ENCODE results near the gene MCU. TPM values are rescaled to one million over a fixed set of nuclear protein-coding genes. Genes with fewer than 3 reads are reported as not detected.

The MCU gene
- total and polyA plus RNA-seq, 2 of the 4 experiments (the other 2 are of a cell fraction): 36.2 to 36.7 TPM

DNA sequence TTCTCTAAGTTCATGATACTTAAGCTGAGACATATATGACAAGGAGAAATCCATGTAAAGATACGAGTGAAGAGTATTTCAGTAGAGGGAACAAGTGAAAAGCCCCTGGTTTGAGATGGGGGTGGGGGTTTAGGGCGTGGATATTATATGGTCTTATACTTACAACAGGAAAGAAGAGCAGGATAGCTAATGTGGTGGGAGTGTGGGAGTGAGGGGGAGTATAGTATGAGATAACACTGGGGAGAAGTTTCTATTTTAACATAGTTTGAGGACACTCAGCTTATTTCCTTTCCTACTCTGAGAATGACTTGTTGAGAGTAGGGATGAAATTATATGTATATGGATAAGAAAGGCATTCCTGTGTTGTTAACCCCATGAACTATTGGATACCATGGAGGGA lies 36.5 kb downstream of the MCU start:
- intact Hi-C loops (cut with micrococcal nuclease) (no loop called here), dilution Hi-C loops (cut with HindIII; ENCODE audit: low sequenced_read_pairs, unreplicated experiment) (no loop called here), in situ Hi-C loops (cut with MboI; ENCODE audit: low sequenced_read_pairs) (no loop called here)
- H2BK15ac ChIP-seq (ENCODE audit: low read depth, low read length): no peak overlapping the region
- no peak overlapping the region for H3K27ac ChIP-seq (ENCODE audit: insufficient read depth, low read length)
- H2AK9ac ChIP-seq (replicated peaks; ENCODE audit: low read depth, low read length, poor library complexity): no peak overlapping the region
- peak overlapping the region; percentile 39 for H2BK5ac ChIP-seq (ENCODE audit: low read depth, low read length, poor library complexity, severe bottlenecking)
- no peak overlapping the region for H3K14ac ChIP-seq (replicated peaks; ENCODE audit: low read depth, low read length)
- 0 out of 2 replicates have a peak overlapping the region, but pooled peaks have one; percentile 40 for H4K5ac ChIP-seq (ENCODE audit: low read depth, low read length)
- H4K91ac ChIP-seq (ENCODE audit: insufficient read depth, low read depth, low read length): no peak overlapping the region
- H3K18ac ChIP-seq (ENCODE audit: low read depth, low read length): no peak overlapping the region; the same call in 1 of the 2 replicates
- no peak overlapping the region for H2AFZ ChIP-seq (replicated peaks; ENCODE audit: low read length, poor library complexity)
- no peak overlapping the region for H4K8ac ChIP-seq (ENCODE audit: low read depth in 2 of 2, low read length in 2 of 2)
- DNase-seq (no peak), ATAC-seq (ENCODE audit: low read depth) (no peak; the same call in 1 of the 2 replicates)
- H2BK20ac ChIP-seq (ENCODE audit: low read depth, low read length): no peak overlapping the region
- H2BK120ac ChIP-seq (ENCODE audit: low read depth, low read length): no peak overlapping the region
- no peak overlapping the region for H2AK5ac ChIP-seq (ENCODE audit: low read depth, low read length)
- no peaks in the 10 kb centered on the region for H3K36me3 ChIP-seq (ENCODE audit: control insufficient read depth, insufficient read depth, low read length)
- no peaks in the 10 kb centered on the region for H3K9me3 ChIP-seq (ENCODE audit: control insufficient read depth, insufficient read depth, low read length)
- H3K4me2 ChIP-seq (ENCODE audit: low read depth, low read length): no peak overlapping the region
- ChIA-PET POLR2A (ENCODE audit: unreplicated experiment) (no interaction called here), CTCF (no interaction called here)
- H3K27me3 ChIP-seq (ENCODE audit: control insufficient read depth, insufficient read depth, low read length): no peaks in the 10 kb centered on the region
- no peak for TF ChIP-seq POLR2A (IDR thresholded peaks at IDR 0.05; ENCODE audit: low read depth, low read length)
- WGBS, 2 experiments (ENCODE audit: extremely low coverage in 2 of 2, insufficient read length in 1 of 2): 100% methylated on average over 1 of the region's 2 CpGs; no CpG with 5 or more reads in 1 of the 2 experiments
- H3K56ac ChIP-seq (ENCODE audit: extremely low read depth, insufficient read depth, low read length): no peak overlapping the region
- peaks cover 20 to 53% of the 10 kb centered on the region in 2 experiments for H3K79me1 ChIP-seq (ENCODE audit: low read depth in 1 of 2, low read length in 2 of 2)
- H3K23ac ChIP-seq (ENCODE audit: low read depth, low read length): no peak overlapping the region
- no TSS peak for BruUV-seq (replicated peaks)
- no peaks in the 10 kb centered on the region for H3K9me1 ChIP-seq (ENCODE audit: insufficient read depth, low read length)
- no peak overlapping the region for H3K4ac ChIP-seq (ENCODE audit: low read depth, low read length)
- H3K4me3 ChIP-seq (ENCODE audit: insufficient read depth, low read depth, low read length): no peak overlapping the region
- H3K9ac ChIP-seq (ENCODE audit: low read depth, low read length): no peak overlapping the region
- no peaks in the 10 kb centered on the region for H4K20me1 ChIP-seq (ENCODE audit: insufficient read depth, low read length)
- peaks cover 9% of the 10 kb centered on the region for H3K4me1 ChIP-seq (ENCODE audit: control insufficient read depth, insufficient read depth, low read length)

Data from IMR-90 (cell line).